ENCODE data around the gene OR9Q2. TPM values are rescaled to one million over a fixed set of nuclear protein-coding genes. Genes with fewer than 3 reads are reported as not detected.

OR9Q2 gene
- total RNA-seq, 2 donors from 2014 or later: not detected

DNA sequence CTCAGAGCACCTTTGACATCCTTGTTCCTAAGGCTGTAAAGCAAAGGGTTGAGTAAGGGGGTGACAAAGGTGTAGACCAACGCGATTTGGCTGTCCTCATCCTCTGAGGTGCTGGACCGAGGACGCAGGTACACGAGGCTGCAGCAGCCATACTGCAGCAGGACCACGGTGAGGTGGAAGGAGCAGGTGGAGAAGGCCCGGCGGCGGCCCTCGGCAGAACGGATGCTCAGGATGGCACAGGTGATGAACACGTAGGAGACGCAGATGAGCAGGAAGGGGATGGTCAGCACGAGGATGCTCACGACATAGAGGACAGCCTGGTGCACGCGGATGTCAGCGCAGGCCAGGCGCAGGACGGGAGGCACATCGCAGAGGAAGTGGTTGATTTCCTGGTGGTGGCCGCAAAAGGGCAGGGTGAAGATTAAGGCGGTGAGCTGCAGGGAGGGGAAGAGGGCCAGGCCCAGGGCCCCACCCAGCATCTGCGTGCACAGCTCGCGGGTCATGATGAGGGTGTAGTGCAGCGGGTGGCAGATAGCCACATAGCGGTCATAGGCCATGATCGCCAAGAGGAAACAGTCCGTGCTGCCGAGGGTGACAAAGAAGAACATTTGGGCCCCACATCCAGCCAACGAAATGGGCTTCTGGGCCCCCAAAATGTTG lies 39.2 kb downstream of the OR9Q2 start:
- no peak for ATAC-seq
- Mint-ChIP-seq H3K9me3 (peaks cover 4 to 9% of the 10 kb centered on the region in 2 donors), H3K36me3 (peaks cover 0 to 5% of the 10 kb centered on the region in 2 donors), H3K27ac (no peak overlapping the region)
- DNase-seq (ENCODE audit: low spot score in 2 of 2): no peak

Other genes starting within 250 kb of the OR9Q2 start
- not detected for gene OR9Q1, start 165.2 kb upstream of the OR9Q2 start, total RNA-seq
- under 1 TPM in 1 of 2 donors, not detected in 1; 0.25 TPM for gene OR6Q1, start 158.1 kb upstream of the OR9Q2 start, total RNA-seq
- gene OR9I1, start 63.5 kb upstream of the OR9Q2 start, total RNA-seq: not detected
- gene OR1S2, start 15.1 kb downstream of the OR9Q2 start, total RNA-seq: not detected
- not detected for gene OR1S1, start 23.6 kb downstream of the OR9Q2 start, total RNA-seq
- gene OR10Q1, start 39.8 kb downstream of the OR9Q2 start, total RNA-seq: not detected
- not detected for gene OR10W1, start 79.2 kb downstream of the OR9Q2 start, total RNA-seq
- not detected for gene OR5B17, start 170.0 kb downstream of the OR9Q2 start, total RNA-seq
- not detected for gene OR5B3, start 217.8 kb downstream of the OR9Q2 start, total RNA-seq
- under 1 TPM in 1 of 2 donors, not detected in 1; 0.20 TPM for gene OR5B2, start 239.1 kb downstream of the OR9Q2 start, total RNA-seq